H9 (cell line): ENCODE data around the gene G3BP2. TPM values are rescaled to one million over a fixed set of nuclear protein-coding genes. Genes with fewer than 3 reads are reported as not detected.

Experiments
- DNase-seq: peaks from one replicate; pipeline ENCODE4 v3.0.0-alpha.2; 2017
- H2AFZ ChIP-seq: one replicate; pipeline ENCODE4 v1.6.1; 2013; ENCODE audit warnings: mild to moderate bottlenecking, low read length, control low read depth, moderate library complexity
- H2AK5ac ChIP-seq: 2 replicates; pipeline ENCODE4 v1.6.1; 2013; ENCODE audit warnings: low read length, control low read depth, mixed read lengths; ENCODE audit not compliant: insufficient read length
- H2BK120ac ChIP-seq: one replicate; pipeline ENCODE4 v1.6.1; 2013; ENCODE audit warnings: low read depth, mild to moderate bottlenecking, low read length, control low read depth, inconsistent platforms; ENCODE audit not compliant: poor library complexity, severe bottlenecking
- H2BK12ac ChIP-seq: 2 replicates; pipeline ENCODE4 v1.6.1; 2013; ENCODE audit warnings: low read length, control low read depth, mixed read lengths, low read depth; ENCODE audit not compliant: insufficient read length
- H2BK15ac ChIP-seq: 2 replicates; pipeline ENCODE4 v1.6.1; 2013; ENCODE audit warnings: low read depth, low read length, control low read depth
- H2BK20ac ChIP-seq: one replicate; pipeline ENCODE4 v1.6.1; 2013; ENCODE audit warnings: low read depth, mild to moderate bottlenecking, low read length, control low read depth, inconsistent platforms; ENCODE audit not compliant: poor library complexity, severe bottlenecking
- H2BK5ac ChIP-seq: 2 replicates; pipeline ENCODE4 v1.6.1; 2013; ENCODE audit warnings: low read length, control low read depth, mixed read lengths; ENCODE audit not compliant: insufficient read length
- H3K14ac ChIP-seq: 2 replicates; pipeline ENCODE4 v1.6.1; 2013; ENCODE audit warnings: low read length, control low read depth; ENCODE audit not compliant: insufficient read depth
- H3K18ac ChIP-seq: 2 replicates; pipeline ENCODE4 v1.6.1; 2013; ENCODE audit warnings: low read depth, mild to moderate bottlenecking, mixed read lengths, low read length, control low read depth; ENCODE audit not compliant: insufficient read length
- H3K23ac ChIP-seq: 2 replicates; pipeline ENCODE4 v1.6.1; 2013; ENCODE audit warnings: low read length, control low read depth, mixed read lengths, low read depth; ENCODE audit not compliant: insufficient read length
- H3K23me2 ChIP-seq: 2 replicates; pipeline ENCODE4 v1.6.1; 2013; ENCODE audit warnings: low read depth, mild to moderate bottlenecking, mixed read lengths, low read length, control low read depth; ENCODE audit not compliant: insufficient read length, poor library complexity, severe bottlenecking
- H3K27ac ChIP-seq: 2 replicates; pipeline ENCODE4 v1.5.1; 2013; ENCODE audit warnings: low read length, control low read depth, mixed read lengths, low read depth; ENCODE audit not compliant: insufficient read length
- H3K27me3 ChIP-seq: 2 replicates; pipeline ENCODE4 v1.6.1; 2013; ENCODE audit warnings: low read length, control low read depth, inconsistent platforms; ENCODE audit not compliant: insufficient read depth
- H3K4ac ChIP-seq: 2 replicates; pipeline ENCODE4 v1.6.1; 2013; ENCODE audit warnings: low read depth, mild to moderate bottlenecking, control low read depth, inconsistent platforms, low read length, moderate library complexity
- H3K4me1 ChIP-seq: 2 replicates; pipeline ENCODE4 v1.6.1; 2013; ENCODE audit warnings: low read length, control low read depth, inconsistent platforms; ENCODE audit not compliant: insufficient read depth
- H3K4me2 ChIP-seq: 2 replicates; pipeline ENCODE4 v1.6.1; 2013; ENCODE audit warnings: low read length, control low read depth, mixed read lengths; ENCODE audit not compliant: insufficient read length, insufficient read depth
- H3K56ac ChIP-seq: 2 replicates; pipeline ENCODE4 v1.6.1; 2013; ENCODE audit warnings: low read depth, mild to moderate bottlenecking, mixed read lengths, low read length, control low read depth; ENCODE audit not compliant: insufficient read length
- H3K79me1 ChIP-seq: 2 replicates; pipeline ENCODE4 v1.6.1; 2013; ENCODE audit warnings: low read depth, mild to moderate bottlenecking, moderate library complexity, low read length, control low read depth, inconsistent platforms; ENCODE audit not compliant: insufficient read depth, poor library complexity, severe bottlenecking
- H3K79me2 ChIP-seq: 2 replicates; pipeline ENCODE4 v1.6.1; 2013; ENCODE audit warnings: low read length, control low read depth, inconsistent platforms; ENCODE audit not compliant: insufficient read depth
- H3K9ac ChIP-seq: 2 replicates; pipeline ENCODE4 v1.6.1; 2013; ENCODE audit warnings: low read length, control low read depth, mixed read lengths; ENCODE audit not compliant: insufficient read length; ENCODE audit errors: extremely low read depth
- H3K9me3 ChIP-seq: one replicate; pipeline ENCODE4 v1.6.1; 2013; ENCODE audit warnings: low read depth, low read length, inconsistent platforms; ENCODE audit not compliant: control insufficient read depth
- H3T11ph ChIP-seq: one replicate; pipeline ENCODE4 v1.6.1; 2013; ENCODE audit warnings: mild to moderate bottlenecking, low read length, control low read depth, inconsistent platforms
- H4K20me1 ChIP-seq: one replicate; pipeline ENCODE4 v1.6.1; 2013; ENCODE audit not compliant: control insufficient read depth, insufficient read length, insufficient read depth
- H4K5ac ChIP-seq: 2 replicates; pipeline ENCODE4 v1.6.1; 2013; ENCODE audit warnings: low read depth, mild to moderate bottlenecking, mixed read lengths, low read length, control low read depth; ENCODE audit not compliant: insufficient read length
- H4K8ac ChIP-seq: replicated peaks from 2 replicates; pipeline ENCODE4 v1.6.1; 2013; ENCODE audit warnings: low read length, control low read depth, mixed read lengths, low read depth; ENCODE audit not compliant: insufficient read length
- H4K91ac ChIP-seq: 2 replicates; pipeline ENCODE4 v1.6.1; 2013; ENCODE audit warnings: low read depth, mild to moderate bottlenecking, moderate library complexity, mixed read lengths, low read length, control low read depth; ENCODE audit not compliant: insufficient read length
- H3K27ac Mint-ChIP-seq, 3 experiments: 2 replicates in 2 of 3; 3 replicates in 1 of 3; pipeline ENCODE4 v1.8.0; 2020 to 2021; ENCODE audit warnings: mixed read lengths in 3 of 3, mild to moderate bottlenecking in 1 of 3, moderate library complexity in 1 of 3
- H3K27me3 Mint-ChIP-seq: 2 replicates; pipeline ENCODE4 v1.8.0; 2021; ENCODE audit warnings: low read depth, mild to moderate bottlenecking, moderate library complexity, mixed read lengths
- H3K36me3 Mint-ChIP-seq, 3 experiments: 2 replicates in 2 of 3; 3 replicates in 1 of 3; pipeline ENCODE4 v1.8.0; 2020 to 2021; ENCODE audit warnings: low read depth in 3 of 3, mixed read lengths in 3 of 3; ENCODE audit not compliant: insufficient read depth in 1 of 3
- H3K4me1 Mint-ChIP-seq, 2 experiments: 2 replicates each; pipeline ENCODE4 v1.8.0; 2020; ENCODE audit warnings: mixed read lengths in 2 of 2
- H3K4me3 Mint-ChIP-seq, 2 experiments: 2 replicates in 1 of 2; 3 replicates in 1 of 2; pipeline ENCODE4 v1.8.0; 2020 to 2021; ENCODE audit warnings: mild to moderate bottlenecking in 2 of 2, mixed read lengths in 2 of 2, moderate library complexity in 1 of 2
- H3K9me3 Mint-ChIP-seq, 2 experiments: 2 replicates in 1 of 2; 3 replicates in 1 of 2; pipeline ENCODE4 v1.8.0; 2020; ENCODE audit warnings: mild to moderate bottlenecking in 2 of 2, mixed read lengths in 2 of 2, moderate library complexity in 1 of 2
- WGBS: extraction: QIAGEN DNeasy Blood & Tissue Kit; methylation state at CpG from one replicate; pipeline ENCODE4 v1.1.7; 2013; ENCODE audit warnings: missing lambda C conversion rate, low lambda C conversion rate, mixed read lengths; ENCODE audit not compliant: insufficient read length; ENCODE audit errors: extremely low coverage; 5-methylcytosine and 5-hydroxymethylcytosine counted together
- total RNA-seq: library from RNA; stranded (reverse); gene quantifications from 2 replicates; pipeline ENCODE4 v1.2.1, GENCODE V29; 2021
- TF ChIP-seq, protein P1 (sequence below): fragments of 200-600 bp; sonication (generic); conservative IDR thresholded peaks from 3 replicates; pipeline ENCODE4 v1.8.0; 2021; ENCODE audit warnings: antibody characterized with exemption, mild to moderate bottlenecking

The G3BP2 gene
- total RNA-seq, 1 experiment from 2014 or later, result 405 TPM

GRCh38 chr4:75710246-75710645 lies 37.0 kb upstream of the G3BP2 start:
- H3K36me3 Mint-ChIP-seq, result peaks cover 4 to 26% (median 8%) of the 10 kb centered on the region in 3 experiments; a peak in 6 of 7 replicates
- H4K8ac ChIP-seq, result no peak overlapping the region
- H2AK5ac ChIP-seq, result no peak overlapping the region
- H3K4ac ChIP-seq, result no peak overlapping the region
- no peak overlapping the region for H3K27ac ChIP-seq
- no peak overlapping the region for H2BK120ac ChIP-seq
- H3K23me2 ChIP-seq, result no peaks in the 10 kb centered on the region
- H3K27me3 Mint-ChIP-seq, result no peaks in the 10 kb centered on the region
- H3K27ac Mint-ChIP-seq, result peak overlapping the region in 2 of 3 experiments; percentile 66 to 79; a peak in 2 of 7 replicates
- peaks cover 4% of the 10 kb centered on the region; the same call in 1 of the 2 replicates for H3K79me2 ChIP-seq
- no peak overlapping the region for H2BK20ac ChIP-seq
- H3K9me3 ChIP-seq, result no peaks in the 10 kb centered on the region
- peaks cover 4% of the 10 kb centered on the region; the same call in 1 of the 2 replicates for H3K4me1 ChIP-seq
- H3K79me1 ChIP-seq, result no peaks in the 10 kb centered on the region
- H3K9ac ChIP-seq, result no peak overlapping the region
- no peaks in the 10 kb centered on the region for H4K20me1 ChIP-seq
- H3K56ac ChIP-seq, result no peak overlapping the region
- no peak overlapping the region for H2BK12ac ChIP-seq
- no CpG with 5 or more reads among the region's 4 CpGs for WGBS
- H3K4me3 Mint-ChIP-seq, result no peak overlapping the region
- no peak overlapping the region for H3K18ac ChIP-seq
- TF ChIP-seq, protein P1, sequence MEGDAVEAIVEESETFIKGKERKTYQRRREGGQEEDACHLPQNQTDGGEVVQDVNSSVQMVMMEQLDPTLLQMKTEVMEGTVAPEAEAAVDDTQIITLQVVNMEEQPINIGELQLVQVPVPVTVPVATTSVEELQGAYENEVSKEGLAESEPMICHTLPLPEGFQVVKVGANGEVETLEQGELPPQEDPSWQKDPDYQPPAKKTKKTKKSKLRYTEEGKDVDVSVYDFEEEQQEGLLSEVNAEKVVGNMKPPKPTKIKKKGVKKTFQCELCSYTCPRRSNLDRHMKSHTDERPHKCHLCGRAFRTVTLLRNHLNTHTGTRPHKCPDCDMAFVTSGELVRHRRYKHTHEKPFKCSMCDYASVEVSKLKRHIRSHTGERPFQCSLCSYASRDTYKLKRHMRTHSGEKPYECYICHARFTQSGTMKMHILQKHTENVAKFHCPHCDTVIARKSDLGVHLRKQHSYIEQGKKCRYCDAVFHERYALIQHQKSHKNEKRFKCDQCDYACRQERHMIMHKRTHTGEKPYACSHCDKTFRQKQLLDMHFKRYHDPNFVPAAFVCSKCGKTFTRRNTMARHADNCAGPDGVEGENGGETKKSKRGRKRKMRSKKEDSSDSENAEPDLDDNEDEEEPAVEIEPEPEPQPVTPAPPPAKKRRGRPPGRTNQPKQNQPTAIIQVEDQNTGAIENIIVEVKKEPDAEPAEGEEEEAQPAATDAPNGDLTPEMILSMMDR, result no peak
- H3K4me1 Mint-ChIP-seq, result peaks cover 26 to 33% of the 10 kb centered on the region in 2 experiments
- H3T11ph ChIP-seq, result no peak overlapping the region
- H2BK15ac ChIP-seq, result no peak overlapping the region
- H3K4me2 ChIP-seq, result no peak overlapping the region
- no peak for DNase-seq
- peaks cover 0 to 2% of the 10 kb centered on the region in 2 experiments; a peak in 1 of 5 replicates for H3K9me3 Mint-ChIP-seq
- H3K14ac ChIP-seq, result no peak overlapping the region
- H2BK5ac ChIP-seq, result no peak overlapping the region
- H3K27me3 ChIP-seq, result no peaks in the 10 kb centered on the region
- H3K23ac ChIP-seq, result no peak overlapping the region
- no peak overlapping the region for H4K91ac ChIP-seq
- H4K5ac ChIP-seq, result no peak overlapping the region
- no peak overlapping the region for H2AFZ ChIP-seq
